ENCODE results near the gene WDR48. TPM values are rescaled to one million over a fixed set of nuclear protein-coding genes. Genes with fewer than 3 reads are reported as not detected.

WDR48 gene
- total and polyA plus RNA-seq, 9 of the 15 experiments (the other 6 are each of a cell fraction or from before 2014, with no cell fraction given): 26.6 to 70.6 (median 48.0) TPM

DNA sequence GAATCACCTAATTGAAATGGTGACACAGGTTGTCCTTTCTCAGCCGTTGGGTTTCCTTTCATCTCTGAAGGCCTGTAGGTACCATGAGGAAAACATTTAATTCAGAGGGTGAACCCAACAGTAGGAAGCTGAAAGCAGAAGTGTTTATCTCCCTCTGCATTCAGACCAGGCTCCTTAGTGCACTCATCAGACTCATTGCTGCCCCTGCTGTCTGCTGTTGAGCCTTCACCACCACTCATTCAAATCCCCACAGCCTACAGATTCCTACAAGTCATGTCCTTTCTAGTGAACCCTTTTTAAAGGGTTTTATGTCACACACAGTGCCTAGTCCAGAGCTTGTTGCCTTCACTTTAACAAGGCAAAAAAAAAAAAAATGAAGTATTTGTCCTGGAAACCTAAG, 13.4 kb downstream of the WDR48 start:
- 0 out of 2 replicates have a peak, but pooled peaks cover 5% of the 10 kb centered on the region for H4K20me1 ChIP-seq (replicated peaks; ENCODE audit: control insufficient read depth, insufficient read depth, low read length)
- ChIA-PET POLR2A (no interaction called here), CTCF (ENCODE audit: low intra/inter-chr PET ratio) (interaction anchor here (0.5 kb wide), 1 partner anchor 442 kb away, joined by 3 read pairs; no protein-coding TSS in a partner anchor)
- H3K9me3 ChIP-seq (replicated peaks; ENCODE audit: control insufficient read depth, insufficient read depth, low read depth, low read length): no peaks in the 10 kb centered on the region
- H3K27ac ChIP-seq (ENCODE audit: extremely low read depth, low read depth, low read length): no peak overlapping the region; the same call in 2 of the 3 replicates
- H3K4me1 ChIP-seq (replicated peaks in 1 of 2; ENCODE audit: control insufficient read depth in 2 of 2, insufficient read depth in 2 of 2, low read length in 2 of 2): no peaks in the 10 kb centered on the region; a peak in 1 of 5 replicates
- H3K9me1 ChIP-seq (ENCODE audit: control insufficient read depth, insufficient read depth, low read length): no peaks in the 10 kb centered on the region
- 0% methylated on average over 1 of the region's 1 CpG for WGBS (ENCODE audit: insufficient coverage, low coverage, missing lambda C conversion rate)
- in situ Hi-C loops (cut with MboI) (no loop called here), intact Hi-C loops (cut with micrococcal nuclease) (no loop called here)
- no peak overlapping the region for H3K4me2 ChIP-seq (ENCODE audit: insufficient read depth, low read length)
- no peak overlapping the region for H2AFZ ChIP-seq (ENCODE audit: low read depth, low read length)
- ATAC-seq (peak; percentile 100), DNase-seq (ENCODE audit: extremely low read depth in 1 of 4, low spot score in 3 of 4) (peak in 2 of 4 experiments; percentile 71 to 73), FAIRE-seq (peak; percentile 89)
- peaks cover 28% of the 10 kb centered on the region for H3K36me3 ChIP-seq (ENCODE audit: control insufficient read depth, insufficient read depth, low read length)
- H3K4me3 ChIP-seq: no peak overlapping the region
- H3K79me2 ChIP-seq (ENCODE audit: control insufficient read depth, insufficient read depth, low read length): peaks cover 10% of the 10 kb centered on the region
- no TSS peak for BruUV-seq (replicated peaks)
- no peak overlapping the region for H3K9ac ChIP-seq (ENCODE audit: insufficient read depth in 1 of 2, low read depth in 2 of 2, low read length in 2 of 2)
- H3K27me3 ChIP-seq (ENCODE audit: control insufficient read depth in 2 of 2, insufficient read depth in 2 of 2, low read length in 2 of 2): no peaks in the 10 kb centered on the region
- TF ChIP-seq SPI1 (IDR thresholded peaks at IDR 0.05; ENCODE audit: borderline replicate concordance, low read depth, low read length) (peak; percentile 82), XRCC5 (IDR thresholded peaks at IDR 0.05; ENCODE audit: low read depth, low read length) (0 out of 2 replicates have a peak, but pooled peaks have one; percentile 50), CREBBP (IDR thresholded peaks at IDR 0.05; ENCODE audit: low read depth, low read length) (no peak), ATF7 (IDR thresholded peaks at IDR 0.05) (0 out of 2 replicates have a peak, but pooled peaks have one; percentile 21), JUND (IDR thresholded peaks at IDR 0.05; ENCODE audit: borderline replicate concordance, low read depth, low read length) (0 out of 2 replicates have a peak, but pooled peaks have one; percentile 17), JUND (tag; IDR thresholded peaks at IDR 0.05; ENCODE audit: borderline replicate concordance, low read depth, low read length) (no peak), IRF9 (tag; IDR thresholded peaks at IDR 0.05) (no peak), RAD21 (CRISPR knock-in tag; conservative IDR thresholded peaks at IDR 0.05 in 1 of 2, IDR thresholded peaks at IDR 0.05 in 1 of 2) (peak in 1 of 2 experiments; percentile 40; a peak in 2 of 4 replicates), CTCF (IDR thresholded peaks at IDR 0.05 in 2 of 3, conservative IDR thresholded peaks at IDR 0.05 in 1 of 3; ENCODE audit: insufficient read depth in 2 of 3, low read depth in 1 of 3, low read length in 3 of 3) (peak; percentile 68 to 75 (median 72)), ARID2 (IDR thresholded peaks at IDR 0.05) (no peak), SMC3 (conservative IDR thresholded peaks at IDR 0.05; ENCODE audit: insufficient read depth, low read depth, low read length) (peak; percentile 31; the same call in 1 of the 2 replicates), TEAD4 (IDR thresholded peaks at IDR 0.05; ENCODE audit: low read length) (peak; percentile 29; the same call in 1 of the 2 replicates), TEAD4 (CRISPR knock-in tag; IDR thresholded peaks at IDR 0.05; ENCODE audit: borderline replicate concordance) (no peak), EHMT2 (IDR thresholded peaks at IDR 0.05) (peak; percentile 40; the same call in 1 of the 2 replicates), EGR1 (conservative IDR thresholded peaks at IDR 0.05) (no peak)
